ENCODE results near the gene TMEM217. TPM values are rescaled to one million over a fixed set of nuclear protein-coding genes. Genes with fewer than 3 reads are reported as not detected.

Gene TMEM217
- total and polyA plus RNA-seq, 2 donors (not counting 1 experiment from before 2014, with no cell fraction given) = 0.73 to 1.2 TPM

DNA sequence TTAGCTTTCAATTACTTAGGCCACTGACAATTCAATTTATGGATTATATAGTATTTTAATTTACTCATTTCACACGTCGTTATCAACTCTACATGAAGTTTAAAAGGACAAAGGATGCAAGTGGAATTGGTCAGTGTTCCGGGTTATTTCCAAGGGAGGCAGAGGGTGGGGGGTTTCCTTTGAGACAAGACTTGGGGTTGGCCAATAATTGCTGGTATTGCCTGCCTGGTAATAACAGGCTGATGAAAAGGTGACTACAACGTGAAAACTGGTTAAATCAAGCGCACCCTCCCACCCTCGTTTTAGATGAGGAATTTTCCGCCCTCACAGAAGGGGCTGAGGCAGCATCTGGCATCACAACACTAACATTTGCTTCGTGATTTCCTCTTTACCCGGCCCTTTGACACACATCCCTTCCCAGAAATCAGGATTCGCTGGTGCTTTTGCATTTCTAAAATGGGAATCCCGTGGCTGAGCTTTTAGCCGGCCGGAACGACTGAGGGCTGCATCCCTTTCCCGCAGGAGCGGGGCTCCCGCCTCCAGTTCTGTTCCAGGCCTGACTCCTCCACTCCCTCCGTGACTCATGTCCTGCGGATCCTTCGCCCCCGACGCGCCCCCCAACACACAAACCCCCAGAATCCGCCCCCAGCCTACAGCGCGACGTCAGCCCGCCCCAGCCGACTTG, 89.0 kb downstream of the TMEM217 start:
- CTCF ChIA-PET = interaction anchor here (0.5 to 16.6 kb wide), 8 partner anchors 8 to 282 kb away, joined by 3 to 510 read pairs (median 4); no protein-coding TSS in a partner anchor
- ATAC-seq (ENCODE audit: low read depth) (no peak), DNase-seq (peak; percentile 60)
- Histone ChIP-seq H3K4me3 (ENCODE audit: control extremely low read depth in 1 of 5, extremely low read depth in 1 of 5, insufficient read depth in 1 of 5, low read depth in 2 of 5, low read length in 4 of 5) (peak overlapping the region in 4 of 5 experiments; percentile 65 to 79 (median 69)), H3K27me3 (replicated peaks in 1 of 4; ENCODE audit: control extremely low read depth in 1 of 4, control insufficient read depth in 3 of 4, insufficient read depth in 4 of 4, low read length in 3 of 4) (no peaks in the 10 kb centered on the region), H3K9me3 (ENCODE audit: control extremely low read depth in 1 of 3, control insufficient read depth in 2 of 3, insufficient read depth in 1 of 3, low read length in 2 of 3) (no peaks in the 10 kb centered on the region), H3K79me2 (ENCODE audit: control insufficient read depth, insufficient read depth, low read length) (peaks cover 23% of the 10 kb centered on the region), H3K9ac (ENCODE audit: low read length) (peak overlapping the region; percentile 73), H3K27ac (ENCODE audit: low read length in 2 of 2) (peak overlapping the region; percentile 68 to 85), H3K4me1 (ENCODE audit: control insufficient read depth in 2 of 2, insufficient read depth in 2 of 2, low read length in 2 of 2) (peaks cover 31 to 41% of the 10 kb centered on the region in 2 donors), H3K36me3 (replicated peaks in 1 of 2; ENCODE audit: control extremely low read depth in 1 of 2, control insufficient read depth in 1 of 2, extremely low read depth in 1 of 2, insufficient read depth in 2 of 2, low read length in 1 of 2) (peaks cover 0 to 14% of the 10 kb centered on the region in 2 experiments), H3K4me2 (replicated peaks; ENCODE audit: low read depth, low read length, poor library complexity, severe bottlenecking) (peak overlapping the region; percentile 91), H2AFZ (ENCODE audit: insufficient read depth, low read depth, low read length, poor library complexity, severe bottlenecking) (peak overlapping the region; percentile 81), H4K20me1 (ENCODE audit: control insufficient read depth, insufficient read depth, low read length, poor library complexity, severe bottlenecking) (peaks cover 24% of the 10 kb centered on the region)
- intact Hi-C loops (cut with micrococcal nuclease) = loop anchor here (1.0 kb wide), 3 partner anchors 8 to 183 kb away; partner anchors contain the start of gene MTCH1
- Mint-ChIP-seq H3K4me3 (peak overlapping the region; percentile 92), H3K27ac (peak overlapping the region; percentile 93), H3K27me3 (no peaks in the 10 kb centered on the region), H3K4me1 (peaks cover 39% of the 10 kb centered on the region), H3K9me3 (ENCODE audit: insufficient read depth) (no peaks in the 10 kb centered on the region)
- TF ChIP-seq EZH2 (IDR thresholded peaks at IDR 0.05; ENCODE audit: borderline replicate concordance, insufficient read depth, low read depth, low read length, poor library complexity, severe bottlenecking) = no peak
- TF ChIP-seq, protein P1, sequence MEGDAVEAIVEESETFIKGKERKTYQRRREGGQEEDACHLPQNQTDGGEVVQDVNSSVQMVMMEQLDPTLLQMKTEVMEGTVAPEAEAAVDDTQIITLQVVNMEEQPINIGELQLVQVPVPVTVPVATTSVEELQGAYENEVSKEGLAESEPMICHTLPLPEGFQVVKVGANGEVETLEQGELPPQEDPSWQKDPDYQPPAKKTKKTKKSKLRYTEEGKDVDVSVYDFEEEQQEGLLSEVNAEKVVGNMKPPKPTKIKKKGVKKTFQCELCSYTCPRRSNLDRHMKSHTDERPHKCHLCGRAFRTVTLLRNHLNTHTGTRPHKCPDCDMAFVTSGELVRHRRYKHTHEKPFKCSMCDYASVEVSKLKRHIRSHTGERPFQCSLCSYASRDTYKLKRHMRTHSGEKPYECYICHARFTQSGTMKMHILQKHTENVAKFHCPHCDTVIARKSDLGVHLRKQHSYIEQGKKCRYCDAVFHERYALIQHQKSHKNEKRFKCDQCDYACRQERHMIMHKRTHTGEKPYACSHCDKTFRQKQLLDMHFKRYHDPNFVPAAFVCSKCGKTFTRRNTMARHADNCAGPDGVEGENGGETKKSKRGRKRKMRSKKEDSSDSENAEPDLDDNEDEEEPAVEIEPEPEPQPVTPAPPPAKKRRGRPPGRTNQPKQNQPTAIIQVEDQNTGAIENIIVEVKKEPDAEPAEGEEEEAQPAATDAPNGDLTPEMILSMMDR (IDR thresholded peaks at IDR 0.05) = no peak
- 0% methylated on average over 23 of the region's 29 CpGs for WGBS (ENCODE audit: insufficient coverage)
- POLR2A ChIA-PET = interaction anchor here (0.6 to 5.7 kb wide), 12 partner anchors 8 to 487 kb away, joined by 3 to 121 read pairs (median 6); no protein-coding TSS in a partner anchor

All from B cell (primary cell).